ENCODE results near the gene ANKRD22. TPM values are rescaled to one million over a fixed set of nuclear protein-coding genes. Genes with fewer than 3 reads are reported as not detected.

ANKRD22 gene
- total and polyA plus RNA-seq, 9 of the 15 experiments (the other 6 are each of a cell fraction or from before 2014, with no cell fraction given) = not detected

DNA sequence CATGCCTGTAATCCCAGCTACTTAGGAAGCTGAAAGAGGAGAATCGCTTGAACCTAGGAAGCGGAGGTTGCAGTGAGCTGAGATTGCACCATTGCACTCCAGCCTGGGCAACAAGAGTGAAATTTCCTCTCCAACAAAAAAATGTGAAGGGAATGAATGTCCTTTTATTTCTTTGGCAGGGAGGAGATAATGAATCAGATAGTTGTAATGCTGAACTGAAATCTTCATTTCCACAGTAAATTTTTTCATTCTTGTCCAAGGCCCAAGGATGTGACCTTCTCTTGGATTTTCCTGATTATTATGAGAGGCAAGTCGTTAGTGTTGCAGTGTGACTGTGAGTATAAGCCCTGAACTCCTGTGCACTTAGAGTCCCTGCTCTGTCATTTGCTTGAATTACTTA is 42.0 kb upstream of the ANKRD22 start (continued):
- TF ChIP-seq, protein P1, sequence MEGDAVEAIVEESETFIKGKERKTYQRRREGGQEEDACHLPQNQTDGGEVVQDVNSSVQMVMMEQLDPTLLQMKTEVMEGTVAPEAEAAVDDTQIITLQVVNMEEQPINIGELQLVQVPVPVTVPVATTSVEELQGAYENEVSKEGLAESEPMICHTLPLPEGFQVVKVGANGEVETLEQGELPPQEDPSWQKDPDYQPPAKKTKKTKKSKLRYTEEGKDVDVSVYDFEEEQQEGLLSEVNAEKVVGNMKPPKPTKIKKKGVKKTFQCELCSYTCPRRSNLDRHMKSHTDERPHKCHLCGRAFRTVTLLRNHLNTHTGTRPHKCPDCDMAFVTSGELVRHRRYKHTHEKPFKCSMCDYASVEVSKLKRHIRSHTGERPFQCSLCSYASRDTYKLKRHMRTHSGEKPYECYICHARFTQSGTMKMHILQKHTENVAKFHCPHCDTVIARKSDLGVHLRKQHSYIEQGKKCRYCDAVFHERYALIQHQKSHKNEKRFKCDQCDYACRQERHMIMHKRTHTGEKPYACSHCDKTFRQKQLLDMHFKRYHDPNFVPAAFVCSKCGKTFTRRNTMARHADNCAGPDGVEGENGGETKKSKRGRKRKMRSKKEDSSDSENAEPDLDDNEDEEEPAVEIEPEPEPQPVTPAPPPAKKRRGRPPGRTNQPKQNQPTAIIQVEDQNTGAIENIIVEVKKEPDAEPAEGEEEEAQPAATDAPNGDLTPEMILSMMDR (IDR thresholded peaks at IDR 0.05 in 2 of 3, conservative IDR thresholded peaks at IDR 0.05 in 1 of 3; ENCODE audit: insufficient read depth in 2 of 3, low read depth in 1 of 3, low read length in 3 of 3) = no peak
- TF ChIP-seq NBN (IDR thresholded peaks at IDR 0.05; ENCODE audit: low read depth) (no peak), GATAD2A (IDR thresholded peaks at IDR 0.05) (no peak), MTF1 (CRISPR knock-in tag; IDR thresholded peaks at IDR 0.05; ENCODE audit: borderline replicate concordance) (no peak), CHD1 (IDR thresholded peaks at IDR 0.05; ENCODE audit: low read length) (no peak), TBL1XR1 (IDR thresholded peaks at IDR 0.05; ENCODE audit: low read length in 2 of 2) (no peak), POLR3A (IDR thresholded peaks at IDR 0.05; ENCODE audit: borderline replicate concordance, extremely low read depth, insufficient read depth, insufficient read length) (no peak), ZNF780A (CRISPR knock-in tag; IDR thresholded peaks at IDR 0.05) (no peak)

DNA sequence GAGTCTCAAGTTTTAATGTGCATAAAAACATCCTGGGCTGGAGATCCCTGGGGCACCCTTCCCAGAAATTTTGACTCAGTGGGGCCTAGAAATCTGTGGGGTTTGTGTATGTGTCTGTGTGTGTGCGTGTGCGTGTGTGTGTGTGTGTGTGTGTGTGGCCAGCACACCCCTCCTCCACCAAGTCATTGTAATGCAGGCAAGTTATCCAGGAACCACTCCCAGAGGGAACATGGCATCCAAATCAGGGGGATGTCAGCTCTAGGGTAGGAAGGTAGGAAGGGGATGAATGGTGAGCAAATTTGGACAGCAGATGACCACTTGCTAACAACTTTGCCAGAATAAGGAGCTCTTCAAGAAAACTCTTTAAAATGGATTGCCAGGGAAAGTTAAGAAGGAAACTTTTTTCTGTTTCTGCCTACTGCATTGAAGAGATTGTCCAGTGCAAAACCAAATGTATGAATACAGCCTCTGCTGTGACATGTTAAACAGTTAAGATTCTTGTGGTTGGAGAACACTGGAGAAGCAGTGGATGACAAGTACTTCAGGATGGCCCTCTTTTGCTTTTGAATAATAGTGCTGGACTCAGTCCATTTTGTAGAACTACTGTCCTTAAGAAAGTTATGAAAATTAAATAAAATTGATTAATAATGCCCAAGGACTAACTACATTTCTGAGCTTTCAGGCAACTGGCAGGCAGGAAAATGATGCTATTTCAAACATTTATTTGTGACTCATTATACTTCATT is 40.8 kb upstream of the ANKRD22 start:
- ATAC-seq (no peak), FAIRE-seq (no peak), DNase-seq (ENCODE audit: extremely low read depth in 1 of 4, low spot score in 3 of 4) (no peak)
- no peaks in the 10 kb centered on the region for H3K4me1 ChIP-seq (replicated peaks in 1 of 2; ENCODE audit: control insufficient read depth in 2 of 2, insufficient read depth in 2 of 2, low read length in 2 of 2)
- no peaks in the 10 kb centered on the region for H4K20me1 ChIP-seq (replicated peaks; ENCODE audit: control insufficient read depth, insufficient read depth, low read length)
- H3K9me1 ChIP-seq (ENCODE audit: control insufficient read depth, insufficient read depth, low read length) = no peaks in the 10 kb centered on the region
- CTCF ChIA-PET (ENCODE audit: low intra/inter-chr PET ratio) = no interaction called here
- WGBS (ENCODE audit: insufficient coverage, low coverage, missing lambda C conversion rate) = no CpG with 5 or more reads among the region's 2 CpGs
- TF ChIP-seq NR2C1 (IDR thresholded peaks at IDR 0.05) (no peak), NR2C1 (tag; IDR thresholded peaks at IDR 0.05) (no peak), KLF13 (tag; IDR thresholded peaks at IDR 0.05; ENCODE audit: borderline replicate concordance, low read depth) (no peak)
- TF ChIP-seq, protein P2, sequence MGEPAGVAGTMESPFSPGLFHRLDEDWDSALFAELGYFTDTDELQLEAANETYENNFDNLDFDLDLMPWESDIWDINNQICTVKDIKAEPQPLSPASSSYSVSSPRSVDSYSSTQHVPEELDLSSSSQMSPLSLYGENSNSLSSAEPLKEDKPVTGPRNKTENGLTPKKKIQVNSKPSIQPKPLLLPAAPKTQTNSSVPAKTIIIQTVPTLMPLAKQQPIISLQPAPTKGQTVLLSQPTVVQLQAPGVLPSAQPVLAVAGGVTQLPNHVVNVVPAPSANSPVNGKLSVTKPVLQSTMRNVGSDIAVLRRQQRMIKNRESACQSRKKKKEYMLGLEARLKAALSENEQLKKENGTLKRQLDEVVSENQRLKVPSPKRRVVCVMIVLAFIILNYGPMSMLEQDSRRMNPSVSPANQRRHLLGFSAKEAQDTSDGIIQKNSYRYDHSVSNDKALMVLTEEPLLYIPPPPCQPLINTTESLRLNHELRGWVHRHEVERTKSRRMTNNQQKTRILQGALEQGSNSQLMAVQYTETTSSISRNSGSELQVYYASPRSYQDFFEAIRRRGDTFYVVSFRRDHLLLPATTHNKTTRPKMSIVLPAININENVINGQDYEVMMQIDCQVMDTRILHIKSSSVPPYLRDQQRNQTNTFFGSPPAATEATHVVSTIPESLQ (CRISPR knock-in tag; IDR thresholded peaks at IDR 0.05) = no peak
- H3K79me2 ChIP-seq (ENCODE audit: control insufficient read depth, insufficient read depth, low read length) = no peaks in the 10 kb centered on the region
- intact Hi-C loops (cut with micrococcal nuclease) = no loop called here
- no peaks in the 10 kb centered on the region for H3K9me3 ChIP-seq (replicated peaks; ENCODE audit: control insufficient read depth, insufficient read depth, low read depth, low read length)
- POLR2A ChIA-PET = no interaction called here
- H3K27ac ChIP-seq (ENCODE audit: extremely low read depth, low read depth, low read length) = no peak overlapping the region
- H3K9ac ChIP-seq (ENCODE audit: insufficient read depth in 1 of 2, low read depth in 2 of 2, low read length in 2 of 2) = no peak overlapping the region
- in situ Hi-C loops (cut with MboI) = no loop called here
- H3K4me3 ChIP-seq = no peak overlapping the region
- no peak overlapping the region for H2AFZ ChIP-seq (ENCODE audit: low read depth, low read length)
- no peaks in the 10 kb centered on the region for H3K27me3 ChIP-seq (ENCODE audit: control insufficient read depth in 2 of 2, insufficient read depth in 2 of 2, low read length in 2 of 2)
- no peak overlapping the region for H3K4me2 ChIP-seq (ENCODE audit: insufficient read depth, low read length)
- no peaks in the 10 kb centered on the region for H3K36me3 ChIP-seq (ENCODE audit: control insufficient read depth, insufficient read depth, low read length)
- BruUV-seq (replicated peaks) = no TSS peak

Measured in K562 (cell line).